Liver (tissue), 4 donors: Measurements from ENCODE around the gene LIPH. TPM values are rescaled to one million over a fixed set of nuclear protein-coding genes. Genes with fewer than 3 reads are reported as not detected.

Source experiments
- polyA plus RNA-seq, 2 donors: library from polyadenylated mRNA; stranded (reverse) in 1 of 2; unstranded in 1 of 2; fragments of 200-250 nt in 1 of 2; fragments of >200 nt in 1 of 2; fragmentation: Nextera tagmentation in 1 of 2; extraction: Ambion mirVana in 1 of 2; gene quantifications; one replicate each; pipeline versions ENCODE4 v1.2.1 to v1.2.3, GENCODE V29; 2013 to 2015
- total RNA-seq, 2 donors: library from RNA; depleted of rRNA; stranded (reverse); fragments of >200 nt; gene quantifications; one replicate each; pipeline ENCODE4 v1.2.3, GENCODE V29; 2014
- donor health status: healthy.
- donor health status: healthy.
- donor health status: healthy.

The LIPH gene
- total and polyA plus RNA-seq, 4 donors: under 0.01 to 0.23 (median 0.09) TPM; not detected in 1

Other genes starting within 250 kb of the LIPH start
- gene MAP3K13, start 189.5 kb downstream of the LIPH start, total RNA-seq: 10 to 100 TPM; 17.7 to 35.3 TPM
- 10 to 100 TPM; 11.3 to 38.1 TPM for gene MAP3K13, start 189.5 kb downstream of the LIPH start, polyA plus RNA-seq
- gene TMEM41A, start 53.6 kb downstream of the LIPH start, total RNA-seq: 10 to 100 TPM in 1 of 2 donors, 1 to 10 TPM in 1; 9.5 to 10.9 TPM
- 10 to 100 TPM; 14.8 to 19.6 TPM for gene TMEM41A, start 53.6 kb downstream of the LIPH start, polyA plus RNA-seq
- 10 to 100 TPM; 13.4 to 23.3 TPM for gene SENP2, start 33.7 kb upstream of the LIPH start, total RNA-seq
- 1 to 10 TPM; 7.9 to 9.3 TPM for gene SENP2, start 33.7 kb upstream of the LIPH start, polyA plus RNA-seq